CD14-positive monocyte (primary cell): Measurements from ENCODE around the gene ZNF341. TPM values are rescaled to one million over a fixed set of nuclear protein-coding genes. Genes with fewer than 3 reads are reported as not detected.

Experiments
- DNase-seq, 3 donors: peaks; one replicate each; pipeline ENCODE4 v3.0.0-alpha.2; 2011 to 2022
- H2AFZ ChIP-seq: 2 replicates; pipeline ENCODE4 v1.6.0; 2012; ENCODE audit warnings: mild to moderate bottlenecking, low read depth, low read length, inconsistent platforms; ENCODE audit not compliant: insufficient read depth, poor library complexity, severe bottlenecking
- H3K27ac ChIP-seq, 2 donors: 1 replicate in 1 of 2; 2 replicates in 1 of 2; pipeline ENCODE4 v1.5.1; 2012 to 2013; ENCODE audit warnings: low read length in 2 of 2, control low read depth in 1 of 2, inconsistent platforms in 1 of 2, low read depth in 1 of 2, mild to moderate bottlenecking in 1 of 2
- H3K27me3 ChIP-seq, 2 donors: one replicate each; pipeline versions ENCODE4 v1.6.0 to v1.6.1; 2011 to 2013; ENCODE audit warnings: low read length in 2 of 2; ENCODE audit not compliant: control insufficient read depth in 2 of 2, insufficient read depth in 2 of 2
- H3K36me3 ChIP-seq, 2 donors: replicated peaks in 1 of 2; 1 replicate in 1 of 2; 2 replicates in 1 of 2; pipeline versions ENCODE4 v1.5.1 to v1.6.1; 2012 to 2013; ENCODE audit warnings: low read length in 2 of 2, control low read depth in 1 of 2, inconsistent platforms in 1 of 2, mild to moderate bottlenecking in 1 of 2; ENCODE audit not compliant: insufficient read depth in 2 of 2, control insufficient read depth in 1 of 2
- H3K4me1 ChIP-seq, 2 donors: 1 replicate in 1 of 2; 2 replicates in 1 of 2; pipeline versions ENCODE4 v1.5.1 to v1.6.1; 2012 to 2013; ENCODE audit warnings: low read length in 2 of 2, control low read depth in 1 of 2, inconsistent platforms in 1 of 2, mild to moderate bottlenecking in 1 of 2, moderate library complexity in 1 of 2; ENCODE audit not compliant: insufficient read depth in 2 of 2, control insufficient read depth in 1 of 2
- H3K4me2 ChIP-seq: replicated peaks from 2 replicates; pipeline ENCODE3; 2012; ENCODE audit warnings: low read length, moderate library complexity, mild to moderate bottlenecking; ENCODE audit not compliant: poor library complexity, severe bottlenecking; ENCODE audit errors: extremely low read depth
- H3K4me3 ChIP-seq, 3 experiments: fragments of 200-600 bp in 1 of 3; sonication (generic) in 1 of 3; replicated peaks in 1 of 3; 1 replicate in 2 of 3; 2 replicates in 1 of 3; pipeline ENCODE4 v1.5.1; 2011 to 2013; ENCODE audit warnings: low read length in 3 of 3, mild to moderate bottlenecking in 3 of 3, control low read depth in 2 of 3, low read depth in 2 of 3, inconsistent platforms in 1 of 3, moderate library complexity in 1 of 3
- H3K79me2 ChIP-seq: 2 replicates; pipeline ENCODE4 v1.6.0; 2012; ENCODE audit warnings: mild to moderate bottlenecking, control low read depth, inconsistent platforms, low read length, moderate library complexity; ENCODE audit not compliant: insufficient read depth
- H3K9ac ChIP-seq: 2 replicates; pipeline ENCODE4 v1.6.0; 2017; ENCODE audit warnings: low read length, mild to moderate bottlenecking; ENCODE audit not compliant: insufficient read depth, poor library complexity, severe bottlenecking
- H3K9me3 ChIP-seq, 2 donors: replicated peaks in 1 of 2; 1 replicate in 1 of 2; 2 replicates in 1 of 2; pipeline versions ENCODE4 v1.5.1 to v1.6.1; 2012 to 2013; ENCODE audit warnings: low read length in 2 of 2, control low read depth in 1 of 2; ENCODE audit not compliant: control insufficient read depth in 1 of 2, insufficient read depth in 1 of 2
- H4K20me1 ChIP-seq: 2 replicates; pipeline ENCODE4 v1.6.0; 2012; ENCODE audit warnings: mild to moderate bottlenecking, low read length, control low read depth, moderate library complexity; ENCODE audit not compliant: insufficient read depth
- H3K27ac Mint-ChIP-seq, 7 donors: one replicate each; pipeline ENCODE4 v1.8.0; 2020; ENCODE audit warnings: mild to moderate bottlenecking in 7 of 7, mixed read lengths in 7 of 7, moderate library complexity in 6 of 7, inconsistent platforms in 2 of 7
- H3K27me3 Mint-ChIP-seq, 3 donors: one replicate each; pipeline ENCODE4 v1.8.0; 2021 to 2022; ENCODE audit warnings: low read depth in 3 of 3, mild to moderate bottlenecking in 3 of 3, mixed read lengths in 3 of 3, moderate library complexity in 3 of 3, inconsistent platforms in 1 of 3
- H3K36me3 Mint-ChIP-seq, 2 donors: one replicate each; pipeline ENCODE4 v1.8.0; 2020; ENCODE audit warnings: mixed read lengths in 2 of 2, inconsistent platforms in 1 of 2, mild to moderate bottlenecking in 1 of 2
- H3K4me1 Mint-ChIP-seq: one replicate; pipeline ENCODE4 v1.8.0; 2020; ENCODE audit warnings: mild to moderate bottlenecking, mixed read lengths
- H3K4me3 Mint-ChIP-seq, 2 donors: one replicate each; pipeline ENCODE4 v1.8.0; 2020; ENCODE audit warnings: mild to moderate bottlenecking in 2 of 2, mixed read lengths in 2 of 2, moderate library complexity in 1 of 2
- H3K9me3 Mint-ChIP-seq, 7 donors: one replicate each; pipeline ENCODE4 v1.8.0; 2020 to 2022; ENCODE audit warnings: mixed read lengths in 7 of 7, mild to moderate bottlenecking in 6 of 7, moderate library complexity in 6 of 7, inconsistent platforms in 2 of 7
- WGBS: methylation state at CpG from one replicate; pipeline ENCODE4 v1.1.5; 2013; ENCODE audit warnings: missing lambda C conversion rate; ENCODE audit not compliant: insufficient coverage; 5-methylcytosine and 5-hydroxymethylcytosine counted together
- intact Hi-C, 2 donors: fragments of 100-400 bp; cut with micrococcal nuclease; formaldehyde crosslinking; loops; one replicate each; pipeline versions ENCODE4 v1.15.0 to v1.15.1; 2023
- polyA plus RNA-seq, 3 donors: library from polyadenylated mRNA; depleted of rRNA in 1 of 3; unstranded in 2 of 3; stranded (reverse) in 1 of 3; fragments of 300-500 nt in 2 of 3; fragments of >200 nt in 1 of 3; fragmentation: Illumina TruSeq in 2 of 3; gene quantifications; 1 replicate in 2 of 3; 2 replicates in 1 of 3; pipeline ENCODE4 v1.2.3, GENCODE V29; 2012 to 2021
- TF ChIP-seq, protein P1 (sequence below): fragments of 200-600 bp; IDR thresholded peaks from one replicate; pipeline ENCODE4 v1.8.0; 2022; ENCODE audit warnings: antibody characterized with exemption, mild to moderate bottlenecking

The ZNF341 gene
- polyA plus RNA-seq, 3 donors: 1.1 to 10.3 (median 2.3) TPM

DNA sequence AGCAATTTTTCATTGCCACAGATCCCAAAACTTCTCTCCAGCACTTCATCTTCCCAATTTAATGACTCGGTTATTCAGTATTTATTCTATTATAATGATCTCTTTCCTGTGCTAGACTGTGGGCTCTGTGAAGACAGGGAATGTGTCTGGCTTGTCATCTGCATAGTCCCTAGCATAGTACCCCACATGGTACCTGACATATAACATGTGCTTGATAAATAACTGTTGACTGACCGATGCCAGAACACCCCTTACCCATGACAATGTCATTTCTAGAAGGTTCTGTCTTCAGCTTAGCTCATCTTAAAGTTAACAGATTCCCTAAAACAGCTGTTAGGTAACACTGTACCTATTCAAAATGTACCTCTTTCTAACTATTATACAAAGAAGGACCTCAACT is 15.3 kb upstream of the ZNF341 start:
- H3K9me3 ChIP-seq: no peaks in the 10 kb centered on the region
- no peak for DNase-seq
- intact Hi-C loops: no loop called here
- H3K27me3 ChIP-seq: no peaks in the 10 kb centered on the region
- TF ChIP-seq, protein P1, sequence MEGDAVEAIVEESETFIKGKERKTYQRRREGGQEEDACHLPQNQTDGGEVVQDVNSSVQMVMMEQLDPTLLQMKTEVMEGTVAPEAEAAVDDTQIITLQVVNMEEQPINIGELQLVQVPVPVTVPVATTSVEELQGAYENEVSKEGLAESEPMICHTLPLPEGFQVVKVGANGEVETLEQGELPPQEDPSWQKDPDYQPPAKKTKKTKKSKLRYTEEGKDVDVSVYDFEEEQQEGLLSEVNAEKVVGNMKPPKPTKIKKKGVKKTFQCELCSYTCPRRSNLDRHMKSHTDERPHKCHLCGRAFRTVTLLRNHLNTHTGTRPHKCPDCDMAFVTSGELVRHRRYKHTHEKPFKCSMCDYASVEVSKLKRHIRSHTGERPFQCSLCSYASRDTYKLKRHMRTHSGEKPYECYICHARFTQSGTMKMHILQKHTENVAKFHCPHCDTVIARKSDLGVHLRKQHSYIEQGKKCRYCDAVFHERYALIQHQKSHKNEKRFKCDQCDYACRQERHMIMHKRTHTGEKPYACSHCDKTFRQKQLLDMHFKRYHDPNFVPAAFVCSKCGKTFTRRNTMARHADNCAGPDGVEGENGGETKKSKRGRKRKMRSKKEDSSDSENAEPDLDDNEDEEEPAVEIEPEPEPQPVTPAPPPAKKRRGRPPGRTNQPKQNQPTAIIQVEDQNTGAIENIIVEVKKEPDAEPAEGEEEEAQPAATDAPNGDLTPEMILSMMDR: no peak
- peaks cover 0 to 4% (median 0%) of the 10 kb centered on the region in 7 donors for H3K9me3 Mint-ChIP-seq
- peaks cover 10 to 17% of the 10 kb centered on the region in 2 donors for H3K4me1 ChIP-seq
- no CpG with 5 or more reads among the region's 2 CpGs for WGBS
- no peaks in the 10 kb centered on the region for H4K20me1 ChIP-seq
- H3K27me3 Mint-ChIP-seq: peaks cover 0 to 4% (median 2%) of the 10 kb centered on the region in 3 donors
- peak overlapping the region in 1 of 2 donors; percentile 5 for H3K27ac ChIP-seq
- H3K36me3 Mint-ChIP-seq: peaks cover 32 to 37% of the 10 kb centered on the region in 2 donors
- H2AFZ ChIP-seq: no peak overlapping the region
- peaks cover 25% of the 10 kb centered on the region for H3K4me1 Mint-ChIP-seq
- H3K4me3 ChIP-seq: no peak overlapping the region
- H3K4me2 ChIP-seq: no peak overlapping the region
- H3K27ac Mint-ChIP-seq: no peak overlapping the region
- H3K79me2 ChIP-seq: peaks cover 22% of the 10 kb centered on the region
- H3K4me3 Mint-ChIP-seq: no peak overlapping the region
- H3K36me3 ChIP-seq: peaks cover 28 to 33% of the 10 kb centered on the region in 2 donors
- no peak overlapping the region for H3K9ac ChIP-seq

- TF ChIP-seq, protein P1: no peak
- peak overlapping the region; percentile 70 for H3K4me2 ChIP-seq
- WGBS: 54% methylated on average over 10 of the region's 13 CpGs
- intact Hi-C loops: no loop called here
- no peaks in the 10 kb centered on the region for H4K20me1 ChIP-seq
- DNase-seq: peak in 1 of 3 donors; percentile 11
- no peaks in the 10 kb centered on the region for H3K9me3 ChIP-seq
- H3K36me3 ChIP-seq: peaks cover 4 to 5% of the 10 kb centered on the region in 2 donors
- peak overlapping the region; percentile 60 to 84 for H3K27ac ChIP-seq
- H2AFZ ChIP-seq: peak overlapping the region; percentile 97
- Mint-ChIP-seq H3K27ac (peak overlapping the region; percentile 85 to 95 (median 88)), H3K4me3 (peak overlapping the region; percentile 91 to 96), H3K27me3 (peaks cover 0 to 4% (median 3%) of the 10 kb centered on the region in 3 donors), H3K4me1 (peaks cover 37% of the 10 kb centered on the region), H3K9me3 (peaks cover 0 to 4% (median 0%) of the 10 kb centered on the region in 7 donors), H3K36me3 (peaks cover 5 to 8% of the 10 kb centered on the region in 2 donors)
- H3K79me2 ChIP-seq: peaks cover 22% of the 10 kb centered on the region
- peaks cover 16 to 25% of the 10 kb centered on the region in 2 donors for H3K4me1 ChIP-seq
- peak overlapping the region; percentile 60 to 90 (median 79) for H3K4me3 ChIP-seq
- no peaks in the 10 kb centered on the region for H3K27me3 ChIP-seq
- peak overlapping the region; percentile 79 for H3K9ac ChIP-seq
Observed at GRCh38 chr20:33719277-33719988, 12.4 kb upstream of the ZNF341 start.
